ENCODE data around the gene RSPH10B2. TPM values are rescaled to one million over a fixed set of nuclear protein-coding genes. Genes with fewer than 3 reads are reported as not detected.

The RSPH10B2 gene
- total and polyA plus RNA-seq, 2 of the 8 experiments (the other 6 are each of a cell fraction or from before 2014, with no cell fraction given) = 0.14 to 0.35 TPM

GRCh38 chr7:6729492-6730342, 24.2 kb upstream of the RSPH10B2 start (continued):
- TF ChIP-seq FOSL1 (IDR thresholded peaks at IDR 0.05; ENCODE audit: insufficient read depth, low read depth, low read length) (no peak), CTBP2 (IDR thresholded peaks at IDR 0.05; ENCODE audit: borderline replicate concordance, insufficient read depth, insufficient read length, low read length) (no peak), BRCA1 (IDR thresholded peaks at IDR 0.05; ENCODE audit: low read depth, low read length) (no peak), RBBP5 (IDR thresholded peaks at IDR 0.05; ENCODE audit: borderline replicate concordance, low read depth, low read length) (no peak), YY1 (IDR thresholded peaks at IDR 0.05; ENCODE audit: low read depth, low read length) (peak; percentile 79), SIRT6 (IDR thresholded peaks at IDR 0.05; ENCODE audit: low read length) (no peak), CHD1 (IDR thresholded peaks at IDR 0.05; ENCODE audit: low read depth, low read length) (no peak), USF2 (IDR thresholded peaks at IDR 0.05; ENCODE audit: low read length) (no peak), SP1 (IDR thresholded peaks at IDR 0.05; ENCODE audit: low read depth, low read length) (peak; percentile 66), RFX5 (IDR thresholded peaks at IDR 0.05; ENCODE audit: borderline replicate concordance, low read depth, low read length) (no peak), HDAC2 (IDR thresholded peaks at IDR 0.05; ENCODE audit: borderline replicate concordance in 1 of 2, low read depth in 2 of 2, low read length in 2 of 2) (0 out of 4 replicates have a peak, but pooled peaks of 1 of the 2 experiments have one; percentile 41), TEAD4 (IDR thresholded peaks at IDR 0.05; ENCODE audit: low read depth, low read length) (no peak), MAFK (IDR thresholded peaks at IDR 0.05; ENCODE audit: low read depth, low read length) (no peak), EGR1 (IDR thresholded peaks at IDR 0.05; ENCODE audit: borderline replicate concordance, low read depth, low read length) (no peak; the same call in 1 of the 2 replicates), KDM1A (IDR thresholded peaks at IDR 0.05; ENCODE audit: borderline replicate concordance, low read length) (no peak), CEBPB (IDR thresholded peaks at IDR 0.05; ENCODE audit: low read depth, low read length) (no peak), NRF1 (IDR thresholded peaks at IDR 0.05; ENCODE audit: low read depth, low read length) (peak; percentile 71), KDM4A (IDR thresholded peaks at IDR 0.05; ENCODE audit: low read depth, low read length, severe bottlenecking) (peak; percentile 77), E2F6 (IDR thresholded peaks at IDR 0.05) (peak; percentile 62), TBP (IDR thresholded peaks at IDR 0.05; ENCODE audit: low read depth, low read length) (peak; percentile 53; the same call in 1 of the 2 replicates), RAD21 (IDR thresholded peaks at IDR 0.05 in 1 of 2, conservative IDR thresholded peaks at IDR 0.05 in 1 of 2; ENCODE audit: low read depth in 2 of 2, low read length in 2 of 2) (peak in 1 of 2 experiments; percentile 15; a peak in 2 of 4 replicates)

Data from H1 (cell line).